ENCODE measurements around the gene ADIPOR2.

Gene ADIPOR2

DNA sequence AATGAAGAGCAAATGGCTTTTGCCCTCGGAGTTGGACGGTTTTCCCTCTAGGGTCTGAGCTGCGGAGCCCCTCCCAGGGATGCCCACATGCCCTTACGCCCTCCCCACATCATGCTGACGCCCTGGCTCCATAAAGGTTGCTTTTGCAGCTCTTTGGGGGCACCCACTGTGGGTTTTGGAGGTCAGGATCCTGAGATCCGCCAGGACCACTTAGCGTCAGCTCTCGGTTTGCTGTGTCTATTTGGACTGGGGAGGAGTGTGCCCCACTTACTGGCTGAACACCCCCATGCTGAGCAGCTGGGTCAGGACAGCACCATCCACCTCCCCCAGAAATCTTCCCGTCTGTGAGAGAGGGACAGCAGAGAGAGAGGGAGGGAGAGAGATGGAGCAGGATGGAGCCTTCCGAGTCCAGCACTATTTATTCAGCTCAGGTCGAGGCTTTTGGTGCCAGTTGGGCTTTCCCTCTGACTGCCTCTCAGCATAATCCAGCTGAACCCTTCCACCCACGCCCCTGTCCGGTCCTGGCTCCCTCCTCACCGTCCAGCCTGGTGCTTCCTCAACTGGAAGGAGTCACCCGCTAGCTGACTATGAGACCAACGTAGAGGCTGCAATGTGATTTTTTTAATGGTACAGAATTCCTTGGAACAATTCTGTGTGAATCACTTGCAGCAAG is 110.6 kb downstream of the ADIPOR2 start:
- no peak for DNase-seq

DNA sequence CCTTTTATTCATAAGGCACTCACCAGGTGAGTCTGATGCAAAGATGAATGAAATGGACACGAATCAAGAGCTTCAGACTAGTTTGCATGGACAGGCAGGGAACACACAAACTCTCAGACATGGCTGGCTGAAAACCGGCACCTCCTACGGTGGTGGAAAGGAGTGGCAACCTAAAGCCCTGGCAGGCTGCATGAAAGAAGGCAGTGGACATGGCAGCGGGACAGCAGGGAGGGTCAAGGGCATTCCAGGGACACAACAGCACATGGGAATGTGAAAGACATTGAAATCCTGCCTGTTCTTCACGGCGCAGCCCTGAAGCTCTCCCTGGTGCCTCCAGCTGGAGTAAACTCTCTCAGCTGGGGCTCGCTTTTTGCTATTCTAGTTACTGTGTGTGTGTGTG is 112.9 kb downstream of the ADIPOR2 start:
- DNase-seq, result no peak

DNA sequence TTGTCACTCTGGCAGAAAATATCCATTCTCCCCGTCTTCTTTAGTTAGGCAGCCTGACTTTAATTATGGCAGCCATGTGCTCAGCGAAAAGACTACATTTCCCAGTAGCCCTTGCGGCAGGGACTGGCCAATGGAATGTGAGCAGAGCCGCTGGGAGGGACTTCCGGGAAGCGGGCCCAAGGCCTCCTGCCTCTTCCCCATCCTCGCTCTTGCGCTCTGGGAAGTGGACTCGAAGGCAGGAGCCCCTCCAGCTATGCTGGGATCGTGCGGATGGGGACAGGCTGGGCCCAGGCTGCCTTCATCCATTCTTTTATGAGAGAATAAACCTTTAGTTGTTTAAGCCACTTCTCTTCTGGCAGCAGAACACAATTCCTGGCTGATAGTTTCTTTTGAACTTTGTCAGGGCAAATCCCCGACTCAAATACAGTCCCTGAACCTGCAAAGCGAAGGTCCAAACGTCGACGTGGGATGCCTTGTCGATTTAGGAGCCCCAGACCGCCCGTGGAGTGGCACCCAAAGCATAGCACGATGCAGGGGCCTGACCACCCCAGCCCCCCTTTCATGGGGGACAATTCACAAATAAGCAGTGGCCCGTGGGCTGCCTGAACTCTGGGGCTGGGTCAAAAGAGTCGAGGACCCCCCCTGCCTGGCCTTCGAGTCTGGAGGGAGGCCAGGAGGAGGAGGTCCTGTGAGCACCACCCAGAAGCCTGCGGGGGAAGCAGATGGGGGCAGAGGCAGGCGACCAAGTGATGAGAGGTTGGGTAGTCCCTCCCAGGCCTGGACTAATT is 113.9 kb downstream of the ADIPOR2 start:
- DNase-seq, result peak; percentile 58 to 61

DNA sequence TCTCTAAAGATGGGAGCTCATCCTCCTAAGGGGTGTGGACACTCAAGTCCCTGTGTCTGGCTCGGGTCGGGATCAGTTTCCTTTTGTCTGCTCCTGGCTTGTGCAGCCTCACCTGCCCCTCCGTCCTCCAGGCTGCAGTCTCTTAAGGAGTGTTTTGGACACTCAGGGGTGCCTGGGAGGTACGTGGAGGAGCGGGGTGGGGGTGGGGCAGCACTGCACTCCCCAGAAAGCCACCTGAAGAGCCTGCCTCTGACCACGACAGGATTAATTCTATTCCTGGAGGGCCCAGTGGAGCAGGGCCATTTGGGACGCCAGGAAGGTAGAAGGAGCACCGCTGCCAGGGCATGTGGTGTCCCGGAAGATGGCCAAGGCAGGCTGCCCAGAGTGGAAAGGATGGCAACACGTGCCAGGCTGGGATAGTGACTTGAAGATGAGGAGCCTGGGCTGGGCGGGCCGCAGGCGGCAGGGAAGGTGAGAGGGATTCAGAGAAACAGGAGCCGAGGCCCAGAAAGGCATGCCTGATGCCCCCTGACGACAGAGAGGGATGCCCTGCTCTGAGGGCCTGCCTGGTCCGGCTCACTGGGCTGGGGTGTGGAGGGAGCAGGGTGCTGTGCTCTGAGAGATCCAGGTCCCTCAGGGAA is 114.7 kb downstream of the ADIPOR2 start:
- DNase-seq, result no peak

DNA sequence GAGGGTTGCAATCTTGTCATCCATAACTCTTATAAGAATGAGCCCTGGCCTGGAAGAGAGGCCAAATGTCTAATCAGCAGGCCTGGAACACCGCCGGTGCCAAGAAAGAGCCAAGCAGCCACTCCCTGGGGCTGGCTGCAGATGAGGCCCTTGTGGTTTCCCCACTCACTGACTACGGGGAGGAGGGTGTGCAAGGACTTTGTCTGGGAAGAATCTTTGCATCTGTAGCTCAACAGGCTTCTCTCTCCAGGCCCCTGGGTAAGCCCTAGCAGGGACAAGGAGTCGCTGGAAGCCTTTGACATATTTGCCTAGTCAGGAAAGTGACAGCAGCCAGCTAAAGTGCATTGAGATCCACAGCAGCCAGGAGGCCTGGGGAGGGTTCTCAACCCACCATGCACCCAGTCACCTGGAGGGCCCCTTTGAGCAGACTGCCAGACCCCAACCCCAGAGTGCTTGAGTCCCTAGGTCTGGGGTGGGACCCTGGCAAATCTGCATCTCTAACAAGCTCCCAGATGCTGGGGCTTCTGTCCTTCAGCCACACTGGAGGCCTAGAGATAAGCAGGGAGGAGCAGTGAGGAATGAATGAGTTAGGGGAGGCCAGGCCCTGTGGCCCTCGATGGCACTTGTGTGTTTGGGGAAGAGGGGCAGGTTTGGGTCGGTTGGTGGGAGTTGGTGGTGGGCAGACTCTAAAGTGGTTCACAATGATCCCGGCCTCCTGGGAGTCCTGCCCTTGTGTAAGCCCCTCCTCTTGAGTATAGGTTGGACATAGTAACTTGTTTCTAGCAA is 115.6 kb downstream of the ADIPOR2 start:
- peak; percentile 19 to 21 for DNase-seq

DNA sequence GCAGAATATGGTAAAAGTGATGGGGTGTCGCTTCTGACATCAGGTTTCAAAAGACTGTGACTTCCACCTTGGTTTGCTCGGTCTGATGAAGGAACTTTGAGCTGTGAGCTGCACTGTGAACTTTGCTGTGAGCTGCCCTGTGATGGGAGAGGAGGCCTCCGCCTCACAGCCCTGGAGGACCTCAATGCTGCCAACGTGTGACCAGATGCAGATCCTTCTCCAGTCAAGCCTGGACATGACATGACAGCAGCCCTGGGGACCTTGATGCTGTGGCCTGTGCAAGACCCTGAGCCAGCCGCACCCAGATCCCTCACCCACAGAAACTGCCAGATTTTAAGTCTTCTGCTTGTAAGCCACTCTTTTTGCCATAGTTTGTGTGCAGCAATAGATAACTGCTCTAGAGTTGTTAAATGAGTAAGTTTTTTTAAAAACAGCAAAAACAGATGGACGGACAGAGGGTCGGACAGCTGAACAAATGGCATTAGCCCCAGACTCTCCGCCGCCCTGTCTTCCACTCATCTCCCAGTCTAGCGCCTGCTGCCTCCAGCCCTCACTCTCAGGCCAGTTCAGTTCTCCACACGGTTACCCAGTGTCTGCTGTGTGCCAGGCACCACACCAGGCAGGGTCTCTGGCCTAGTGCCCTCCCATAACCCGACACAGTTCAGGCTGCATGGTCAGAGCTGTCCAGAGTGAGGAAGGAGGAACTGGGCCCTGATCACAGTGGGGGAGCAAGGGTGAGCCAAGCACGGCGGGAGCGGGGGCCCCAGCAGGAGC is 116.4 kb downstream of the ADIPOR2 start:
- no peak for DNase-seq

DNA sequence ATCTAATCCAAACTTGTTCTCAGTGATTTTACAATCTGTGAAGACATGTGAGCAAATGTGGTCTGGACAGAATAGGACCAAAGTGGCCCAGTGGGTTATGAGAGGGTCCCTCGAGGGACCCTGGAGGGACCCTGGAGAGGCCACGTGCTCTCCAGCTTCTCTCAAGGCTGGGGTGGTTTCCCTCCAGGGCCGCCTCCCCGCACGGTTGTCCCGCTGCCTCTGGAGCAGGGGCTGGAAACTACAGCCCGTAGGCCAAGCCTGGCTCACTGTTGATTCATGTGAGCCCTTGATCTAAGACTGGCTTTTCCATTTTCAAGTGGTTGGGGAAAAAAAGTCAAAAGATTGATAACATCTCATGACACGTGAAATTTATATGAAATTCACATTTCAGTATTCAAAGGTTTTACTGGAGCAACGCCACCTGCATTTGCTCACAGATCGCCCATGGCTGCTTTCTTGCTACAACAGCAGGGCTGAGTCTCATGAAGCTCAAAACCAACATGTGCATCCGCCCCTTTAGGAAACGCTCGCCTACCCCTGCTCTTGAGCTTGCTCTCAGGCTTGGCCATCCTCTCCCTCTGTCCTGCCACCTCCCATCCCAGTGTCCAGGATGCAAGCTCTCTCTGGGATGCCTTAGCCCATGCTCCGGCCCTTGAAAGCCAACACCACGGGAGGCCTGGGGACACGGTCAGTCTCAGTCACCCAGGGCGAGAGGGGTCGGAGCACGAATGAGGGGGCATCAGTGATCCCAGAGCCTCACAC is 117.3 kb downstream of the ADIPOR2 start:
- no peak for DNase-seq

DNA sequence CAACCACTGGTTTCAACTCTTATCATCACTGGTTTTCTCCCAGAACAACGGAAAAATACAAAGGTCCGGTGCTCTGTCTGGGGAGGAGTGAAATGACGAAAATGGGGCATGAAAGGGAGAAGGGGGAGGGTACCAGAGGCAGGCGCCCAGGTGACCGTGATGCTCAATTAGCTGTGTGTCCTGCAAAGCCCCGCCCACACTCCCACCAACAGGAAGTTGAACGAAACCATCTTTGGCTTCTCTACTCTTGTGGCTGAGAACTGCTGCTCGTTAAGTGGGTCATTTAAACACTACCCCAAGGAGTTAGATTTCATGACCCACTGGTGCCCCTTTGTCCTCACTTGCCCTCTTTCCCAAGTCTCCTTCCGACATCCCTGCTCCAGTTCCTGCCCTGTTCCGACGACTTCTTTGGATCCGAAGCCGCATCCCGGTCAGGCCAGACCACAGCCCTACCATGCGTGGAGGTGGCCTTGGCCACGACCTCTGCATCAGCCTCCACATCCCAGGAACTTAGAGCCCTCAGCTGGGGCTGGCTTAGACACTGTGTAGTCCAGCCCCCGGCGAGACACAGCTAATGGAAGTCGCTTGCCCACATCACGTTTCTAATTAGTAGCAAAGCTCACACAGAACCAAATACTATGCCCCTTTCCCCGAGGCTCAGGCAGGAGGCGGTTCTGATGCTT is 118.1 kb downstream of the ADIPOR2 start:
- no peak for DNase-seq

DNA sequence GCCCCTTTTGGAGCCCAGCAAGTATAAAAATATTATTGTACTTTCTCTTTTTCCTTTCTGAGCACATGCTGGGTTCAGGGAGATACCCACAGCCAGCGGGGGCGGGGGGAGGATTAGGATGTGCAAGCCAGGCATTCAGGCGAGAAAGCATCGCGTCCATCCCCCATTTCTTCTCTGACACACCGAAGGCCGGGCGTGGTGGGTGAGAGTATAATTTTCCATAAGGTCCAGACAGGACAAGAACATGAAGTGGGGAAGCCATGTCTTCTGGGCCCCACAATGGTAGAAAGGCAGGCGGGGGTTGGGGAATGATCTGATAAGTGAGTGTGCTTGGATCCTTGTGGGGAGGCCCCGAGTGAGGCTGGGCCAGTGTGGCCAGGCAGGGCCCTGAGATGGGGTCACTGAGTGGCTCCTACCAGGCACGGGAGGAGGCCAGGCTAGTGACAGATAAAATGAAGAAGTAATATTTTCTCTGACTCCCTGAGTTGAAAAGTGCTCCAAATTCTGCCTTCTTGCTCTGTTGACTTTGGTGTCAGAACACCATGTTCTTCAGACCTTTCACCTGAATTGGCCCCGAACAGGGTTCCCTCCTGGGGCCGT is 118.8 kb downstream of the ADIPOR2 start:
- DNase-seq, result no peak

DNA sequence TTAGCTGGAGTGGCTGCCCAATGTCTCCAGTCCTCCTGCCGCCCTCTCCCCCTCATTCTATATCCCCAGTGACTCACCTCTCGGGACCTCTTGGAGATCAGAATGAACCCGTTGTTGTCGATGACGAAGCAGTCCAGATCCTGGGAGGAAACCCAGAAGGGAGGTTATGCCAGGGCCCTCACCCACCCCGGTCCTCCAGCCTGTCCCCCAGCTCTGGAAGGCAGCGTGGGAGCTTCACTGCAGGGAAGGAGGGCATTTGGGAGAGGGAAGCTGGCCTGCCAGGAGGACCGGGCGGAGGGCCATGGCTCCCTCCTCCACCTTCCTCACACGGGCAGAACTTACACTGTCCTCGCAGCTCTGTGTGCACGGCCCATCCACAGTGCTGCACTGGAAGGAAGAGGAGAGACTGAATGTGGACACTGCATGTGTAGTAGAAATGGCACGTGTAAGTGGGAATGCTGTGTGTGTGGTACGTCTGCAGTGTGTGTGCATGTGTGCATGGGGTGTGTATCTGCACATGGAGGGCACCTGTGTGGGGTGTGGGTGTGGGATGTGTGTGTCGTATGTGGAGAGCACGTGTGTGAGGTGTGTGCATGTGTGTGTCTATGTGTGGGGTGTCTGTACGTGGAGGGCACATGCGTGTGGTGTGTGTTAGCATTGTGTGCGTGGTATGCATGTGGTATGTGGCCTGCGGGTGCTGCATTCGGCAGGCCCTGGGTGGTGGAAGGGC is 119.5 kb downstream of the ADIPOR2 start:
- no peak for DNase-seq

DNA sequence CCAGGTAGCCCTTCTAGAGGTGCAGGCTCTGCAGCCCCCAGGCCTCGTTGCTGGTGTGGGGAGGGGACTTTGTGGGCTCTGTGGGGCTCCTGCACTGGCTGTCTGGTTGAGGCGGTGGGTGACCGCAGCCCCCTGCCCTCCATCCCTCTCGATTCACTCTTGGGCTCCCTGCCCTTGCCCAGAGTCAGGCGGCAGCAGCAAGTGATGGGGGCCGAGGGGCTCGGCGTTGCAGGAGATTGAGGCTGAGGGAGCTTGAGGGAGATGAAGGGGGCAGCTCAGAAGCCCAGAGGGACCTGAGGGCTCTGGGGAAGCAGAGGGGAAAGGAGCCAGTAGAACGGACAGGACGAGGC is 120.0 kb downstream of the ADIPOR2 start:
- no peak for DNase-seq

DNA sequence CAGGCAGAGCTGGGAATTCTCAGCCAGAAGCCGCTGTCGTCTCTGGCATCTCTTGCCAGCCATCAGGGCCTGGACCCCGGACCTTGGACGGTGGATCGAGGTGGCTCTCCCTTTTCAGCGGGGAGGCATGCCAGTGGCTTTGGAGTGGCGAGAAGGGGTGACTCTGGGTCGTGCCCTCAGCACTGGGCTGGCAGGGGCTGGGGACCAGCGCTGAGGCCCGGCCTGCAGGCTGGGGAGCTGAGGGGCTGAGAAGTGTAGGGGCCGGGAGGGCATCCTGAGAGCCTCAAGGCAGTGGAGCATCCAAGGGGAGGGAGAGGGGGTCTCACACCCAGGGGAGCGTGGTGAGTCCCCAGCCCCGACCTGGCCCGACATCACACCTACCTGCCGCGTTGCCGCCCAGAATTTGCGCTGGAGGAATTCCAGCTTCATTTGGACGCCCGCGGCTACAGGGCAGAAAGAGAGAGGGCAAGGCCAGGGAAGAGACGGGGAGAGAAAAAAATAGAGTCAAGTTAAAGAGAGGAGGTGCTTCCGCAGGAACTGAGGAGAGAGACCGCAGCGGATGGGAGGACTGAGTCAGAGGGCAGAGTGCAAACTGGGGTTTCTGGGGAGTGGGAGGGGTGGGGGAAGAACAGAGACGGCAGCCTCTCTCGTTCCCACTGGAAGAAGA is 120.5 kb downstream of the ADIPOR2 start:
- DNase-seq, result peak; percentile 64 to 66

DNA sequence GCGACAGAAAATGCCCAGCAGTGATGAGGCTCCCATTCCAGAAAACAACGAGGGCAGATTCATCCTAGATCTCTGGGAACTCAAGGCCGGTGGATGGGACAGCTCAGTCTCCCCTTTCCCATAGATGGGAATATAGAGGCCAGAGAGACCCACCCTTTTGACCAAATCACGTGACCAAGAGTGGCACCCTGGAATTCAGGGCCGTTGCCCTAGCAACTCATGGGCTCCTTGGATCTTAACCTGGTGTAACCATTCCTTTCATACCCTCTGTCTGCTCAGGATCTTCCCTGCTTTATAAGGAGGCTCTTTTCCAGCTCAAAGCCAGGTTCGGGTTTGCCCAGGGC is 121.0 kb downstream of the ADIPOR2 start:
- DNase-seq, result no peak

DNA sequence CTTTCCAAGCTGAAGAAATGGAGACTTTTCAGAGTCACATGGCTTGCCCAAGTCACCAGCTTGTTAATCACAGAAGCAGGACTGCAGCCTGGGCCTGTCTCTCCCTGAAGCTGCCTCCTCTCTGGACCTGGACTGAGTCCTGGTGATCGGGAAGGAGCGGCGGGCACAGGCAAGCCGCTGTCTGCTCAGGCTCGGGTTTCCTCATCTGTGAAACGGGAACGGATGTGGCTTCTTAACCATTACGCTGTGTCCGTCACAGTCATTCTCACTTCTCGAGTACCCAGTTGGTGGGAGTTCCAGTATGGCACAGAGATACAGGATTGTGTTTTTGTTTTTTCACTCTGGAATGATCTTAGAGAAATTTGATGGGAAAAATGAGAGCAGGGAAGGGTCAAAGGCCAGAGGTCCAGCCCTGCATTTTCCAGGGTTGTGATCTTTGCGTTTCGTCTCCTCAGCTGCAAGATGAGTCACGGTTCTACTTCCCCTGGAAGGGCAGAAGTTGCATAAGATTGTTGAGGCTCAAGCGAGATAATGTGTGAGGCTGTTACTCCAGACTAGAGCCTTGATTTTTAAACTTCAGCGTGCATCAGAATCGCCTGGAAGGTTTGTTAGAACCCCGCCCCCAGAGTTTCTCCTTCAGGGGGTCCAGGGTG is 121.9 kb downstream of the ADIPOR2 start:
- peak; percentile 60 to 66 for DNase-seq

DNA sequence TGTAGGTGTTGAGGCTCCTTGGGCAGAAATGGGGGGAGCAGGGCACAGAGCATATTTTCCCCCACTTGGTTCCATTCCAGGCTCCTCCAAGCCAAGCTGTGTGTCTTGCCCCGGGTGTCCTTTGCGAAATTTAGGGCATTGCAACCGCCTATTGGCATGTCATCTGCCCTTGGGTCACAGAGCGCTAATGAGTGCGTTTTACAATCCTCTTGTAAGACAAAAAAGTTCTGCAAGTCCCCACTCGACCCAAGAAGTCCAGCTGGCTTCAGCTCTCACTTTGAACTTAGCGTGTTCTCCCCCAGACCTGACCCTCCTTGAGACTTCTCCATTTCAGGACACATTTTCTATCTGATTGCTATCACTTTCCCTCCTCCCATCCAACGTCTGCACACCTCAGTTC is 123.4 kb downstream of the ADIPOR2 start:
- DNase-seq, result no peak

DNA sequence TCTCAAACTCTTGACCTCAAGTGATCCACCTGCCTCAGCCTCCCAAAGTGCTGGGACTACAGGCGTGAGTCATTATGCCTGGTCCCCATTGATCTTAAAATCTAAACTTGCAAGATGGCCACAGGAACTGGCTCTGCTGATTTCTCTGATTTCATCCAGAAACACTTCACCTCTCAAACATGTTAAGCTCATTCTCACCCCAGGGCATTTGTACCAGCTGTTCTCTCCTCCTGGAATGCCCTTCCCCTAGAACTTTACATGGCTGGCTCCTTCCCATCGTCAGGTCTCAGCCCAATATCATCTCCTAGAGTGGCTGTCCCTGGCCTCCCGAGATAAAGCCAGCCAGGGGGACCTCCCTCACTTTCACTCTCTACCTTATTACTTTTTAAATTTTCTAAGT is 124.2 kb downstream of the ADIPOR2 start:
- no peak for DNase-seq

DNA sequence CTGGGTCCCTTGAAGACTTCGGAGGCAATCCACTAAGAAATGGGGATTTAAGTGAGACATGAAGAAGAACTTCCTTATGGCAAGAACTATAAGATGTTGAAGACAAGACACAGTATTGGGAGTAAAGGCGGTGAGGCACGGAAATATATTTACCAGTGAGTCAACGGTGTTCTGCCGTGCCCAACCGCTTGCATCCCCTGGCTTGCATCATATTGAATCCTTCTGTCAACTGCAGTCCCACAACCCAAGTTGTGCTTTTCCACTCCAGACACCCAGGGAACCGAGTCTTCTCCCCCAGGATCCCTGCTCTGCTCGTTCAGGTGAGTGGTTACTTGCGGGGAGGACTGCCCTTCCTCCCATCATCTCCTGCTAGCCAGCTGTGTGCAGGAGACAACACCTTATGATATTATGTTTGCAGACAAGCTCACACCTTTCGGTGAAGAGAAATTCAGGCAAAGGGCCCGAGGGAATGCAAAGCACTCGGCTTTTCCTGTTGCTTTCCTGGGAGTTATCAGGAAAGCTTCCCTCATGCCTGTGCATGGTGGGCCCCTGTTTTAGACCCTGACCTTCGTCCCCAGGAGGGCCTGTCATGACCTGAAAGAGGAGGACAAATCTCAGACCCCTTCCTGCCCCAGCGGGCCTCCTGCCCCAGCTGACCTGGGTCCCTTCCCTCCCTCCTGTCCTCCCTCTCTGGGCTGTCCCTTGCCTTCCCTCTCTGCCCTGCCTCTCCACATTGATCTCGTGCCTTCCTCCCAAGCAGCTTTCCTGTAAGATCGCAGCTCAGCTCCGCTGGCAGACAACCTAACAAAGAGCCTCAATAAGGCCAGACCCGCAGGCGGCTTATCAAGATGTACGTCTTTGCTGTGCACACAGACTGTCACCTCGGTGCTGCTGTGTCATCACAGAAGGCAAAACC is 125.2 kb downstream of the ADIPOR2 start:
- no peak for DNase-seq
